SKM-1 (cell line): ENCODE data around the gene ARF3.
A peak's percentile ranks its signal among the peaks of the same experiment; 100 is the strongest.

ENCODE experiments used
- DNase-seq: peaks from one replicate; lab custom pipeline; 2025; ENCODE audit not compliant: unreplicated experiment; lab: John Stamatoyannopoulos, UW

ARF3 gene

GRCh38 chr12:48982397-48983080 lies 25.3 kb upstream of the ARF3 start:
- no peak for DNase-seq

DNA sequence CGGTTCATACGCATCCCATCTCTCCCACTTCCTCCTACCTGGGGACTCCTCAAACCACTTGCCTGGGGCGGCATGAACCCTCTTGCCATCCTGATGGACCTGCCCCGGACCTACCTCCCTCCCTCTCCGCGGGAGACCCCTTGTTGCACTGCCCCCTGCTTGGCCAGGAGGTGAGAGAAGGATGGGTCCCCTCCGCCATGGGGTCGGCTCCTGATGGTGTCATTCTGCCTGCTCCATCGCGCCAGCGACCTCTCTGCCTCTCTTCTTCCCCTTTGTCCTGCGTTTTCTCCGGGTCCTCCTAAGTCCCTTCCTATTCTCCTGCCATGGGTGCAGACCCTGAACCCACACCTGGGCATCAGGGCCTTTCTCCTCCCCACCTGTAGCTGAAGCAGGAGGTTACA lies 24.5 kb upstream of the ARF3 start:
- DNase-seq, result no peak

GRCh38 chr12:48980953-48981756 lies 23.9 kb upstream of the ARF3 start:
- no peak for DNase-seq

- DNase-seq, result no peak
Measured at GRCh38 chr12:48980389-48980952, 23.2 kb upstream of the ARF3 start.

- no peak for DNase-seq
Measured at GRCh38 chr12:48979602-48980388, 22.5 kb upstream of the ARF3 start.

DNA sequence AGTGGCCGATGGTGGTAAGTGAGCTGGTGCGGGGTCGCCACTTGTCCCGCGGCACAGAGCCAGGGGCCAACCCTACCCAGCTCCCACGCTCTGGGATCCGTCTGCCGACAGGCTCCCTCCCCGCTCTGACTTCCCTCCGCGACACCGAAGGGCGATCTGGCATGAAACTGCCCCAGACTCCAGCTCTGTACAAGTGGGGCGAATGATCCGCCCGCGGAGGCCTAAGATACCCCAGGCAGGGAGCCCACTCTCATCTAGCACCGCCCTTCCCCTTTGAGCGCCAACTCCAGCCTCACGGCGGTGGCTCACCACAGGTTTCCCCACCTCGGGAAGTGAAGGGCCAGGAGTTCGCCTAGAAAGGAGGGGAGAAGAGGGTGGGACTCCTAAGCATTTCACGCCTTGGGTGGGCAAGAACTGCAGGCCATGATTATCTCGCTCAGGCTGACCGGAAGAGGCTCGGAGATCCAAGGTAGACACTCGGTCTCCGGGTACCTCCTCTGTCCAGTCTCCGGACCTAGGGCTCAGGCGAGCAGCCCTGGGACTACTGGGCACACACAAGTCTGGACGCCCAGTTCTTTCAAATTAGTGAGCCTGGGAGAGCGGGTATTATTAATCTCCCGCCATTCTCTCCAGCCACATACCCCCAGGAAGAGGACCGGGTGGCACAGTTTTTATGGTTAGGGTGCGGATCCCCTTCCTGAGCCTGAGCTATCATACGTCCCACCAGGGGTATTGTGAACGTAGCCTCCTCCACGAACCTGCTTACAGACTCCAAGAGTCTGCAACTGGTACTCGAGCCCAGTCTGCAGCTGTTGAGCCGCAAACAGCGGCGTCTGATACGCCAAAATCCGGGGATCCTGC lies 21.7 kb upstream of the ARF3 start:
- no peak for DNase-seq

DNA sequence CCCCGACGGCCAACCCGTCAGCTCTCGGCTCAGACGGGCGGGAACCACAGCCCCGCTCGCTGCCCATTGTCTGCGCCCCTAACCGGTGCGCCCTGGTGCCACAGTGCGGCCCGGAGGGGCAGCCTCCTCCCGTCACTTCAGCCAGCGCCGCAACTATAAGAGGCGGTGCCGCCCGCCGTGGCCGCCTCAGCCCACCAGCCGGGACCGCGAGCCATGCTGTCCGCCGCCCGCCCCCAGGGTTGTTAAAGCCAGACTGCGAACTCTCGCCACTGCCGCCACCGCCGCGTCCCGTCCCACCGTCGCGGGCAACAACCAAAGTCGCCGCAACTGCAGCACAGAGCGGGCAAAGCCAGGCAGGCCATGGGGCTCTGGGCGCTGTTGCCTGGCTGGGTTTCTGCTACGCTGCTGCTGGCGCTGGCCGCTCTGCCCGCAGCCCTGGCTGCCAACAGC lies 21.0 kb upstream of the ARF3 start, which contains the start of gene WNT1:
TSS of gene WNT1 (plus strand) at position 32 of the 450 bp plus-strand sequence. CDS start at position 361, 329 bp downstream.
- DNase-seq, result no peak

GRCh38 chr12:48977290-48978281 lies 20.3 kb upstream of the ARF3 start:
- peak; percentile 21 for DNase-seq

DNA sequence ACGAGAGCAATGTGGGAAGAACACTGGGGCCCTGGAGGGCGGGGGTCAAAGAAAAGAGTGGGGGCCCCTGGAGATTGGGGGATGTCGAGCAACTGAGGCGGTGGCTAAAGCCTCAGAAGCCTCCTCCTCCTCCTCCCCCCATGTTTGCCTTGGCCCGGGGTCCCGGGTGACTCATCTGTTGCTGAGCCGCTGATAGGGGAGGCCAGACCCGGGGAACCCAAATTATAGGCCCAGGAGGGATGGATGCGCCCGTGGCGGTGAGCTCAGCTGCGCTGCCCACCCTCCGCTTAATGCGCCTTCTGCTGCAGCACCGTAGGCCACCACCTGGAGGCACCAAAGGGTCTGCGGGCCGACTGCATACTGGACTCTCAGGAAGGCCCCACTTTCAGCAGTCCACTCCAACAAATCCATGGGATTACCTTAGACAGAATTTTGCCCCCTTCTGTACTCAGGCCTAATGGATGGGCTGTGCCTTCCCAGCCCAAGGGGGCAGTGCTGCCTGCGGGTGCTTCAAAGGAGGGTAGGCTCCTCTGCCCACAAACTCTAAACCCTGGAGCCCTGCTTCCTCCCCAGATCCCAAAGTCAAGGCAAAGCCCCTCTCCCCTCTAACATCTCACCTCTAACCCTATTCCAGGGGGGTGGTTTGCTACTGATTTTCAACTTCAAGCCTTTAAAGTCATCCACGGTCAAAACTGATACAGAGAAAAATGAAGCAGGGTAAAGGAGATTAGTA lies 16.8 kb upstream of the ARF3 start:
- DNase-seq, result no peak

DNA sequence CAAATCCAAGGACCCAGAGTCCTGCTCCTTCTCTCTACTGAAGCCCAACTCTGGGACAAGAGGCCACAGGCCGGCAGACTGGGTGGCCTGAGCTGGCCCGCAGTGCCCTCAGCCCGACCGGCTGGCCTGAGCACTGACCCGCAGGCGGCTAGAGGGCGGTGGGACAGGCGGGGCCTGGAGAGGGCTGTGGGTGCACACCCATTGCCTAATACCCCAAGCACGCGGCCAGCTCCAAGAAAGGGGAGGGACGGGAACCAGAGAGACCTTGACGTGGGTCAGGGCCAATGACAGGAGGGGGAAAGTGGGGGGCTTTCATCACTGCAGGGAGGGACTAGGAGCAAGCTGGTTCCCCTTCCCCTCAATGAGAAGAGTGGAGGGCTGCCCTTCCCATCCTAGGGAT lies 16.2 kb upstream of the ARF3 start:
- DNase-seq, result no peak

- DNase-seq, result no peak
Measured at GRCh38 chr12:48972952-48973483, 15.7 kb upstream of the ARF3 start.

DNA sequence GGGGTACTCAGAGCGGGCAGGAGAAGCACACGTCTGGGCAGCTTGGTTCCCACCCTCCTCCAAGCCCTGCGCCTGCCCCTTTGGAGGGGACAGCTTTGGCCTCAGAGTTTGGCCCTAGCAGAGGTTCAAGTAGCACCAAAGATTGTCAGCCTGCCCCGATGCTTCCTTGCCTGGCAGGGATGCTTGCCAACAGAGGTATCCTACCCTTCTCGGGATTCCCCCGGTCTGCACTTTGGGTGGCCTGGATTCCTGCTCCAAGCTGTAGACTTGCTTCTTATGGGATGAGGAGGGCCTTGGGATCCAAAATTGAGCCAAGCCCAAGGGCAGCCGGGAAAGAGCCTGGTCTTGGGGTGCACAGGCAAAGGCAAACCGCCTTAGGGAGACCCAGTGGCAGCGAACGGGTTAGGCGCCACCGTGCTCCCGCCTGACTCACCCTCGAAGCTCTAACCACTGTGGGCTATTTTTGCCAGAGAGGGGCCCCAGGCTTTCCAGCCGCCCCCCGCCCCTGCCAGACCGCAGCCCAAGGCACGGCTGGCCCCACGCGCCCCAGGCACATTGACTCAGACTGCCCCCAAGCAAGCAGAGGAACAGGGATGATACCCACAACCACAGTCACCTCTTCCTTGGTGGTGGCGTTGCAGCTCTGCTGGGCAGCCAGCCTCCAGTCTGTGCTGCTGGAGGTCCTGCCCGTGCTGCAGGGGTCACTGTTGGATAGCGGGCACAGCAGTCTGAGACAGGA lies 15.1 kb upstream of the ARF3 start:
- peak; percentile 34 for DNase-seq

GRCh38 chr12:48970702-48971334 lies 13.5 kb upstream of the ARF3 start:
- no peak for DNase-seq

- DNase-seq, result no peak
Measured at GRCh38 chr12:48969833-48970701, 12.8 kb upstream of the ARF3 start.

DNA sequence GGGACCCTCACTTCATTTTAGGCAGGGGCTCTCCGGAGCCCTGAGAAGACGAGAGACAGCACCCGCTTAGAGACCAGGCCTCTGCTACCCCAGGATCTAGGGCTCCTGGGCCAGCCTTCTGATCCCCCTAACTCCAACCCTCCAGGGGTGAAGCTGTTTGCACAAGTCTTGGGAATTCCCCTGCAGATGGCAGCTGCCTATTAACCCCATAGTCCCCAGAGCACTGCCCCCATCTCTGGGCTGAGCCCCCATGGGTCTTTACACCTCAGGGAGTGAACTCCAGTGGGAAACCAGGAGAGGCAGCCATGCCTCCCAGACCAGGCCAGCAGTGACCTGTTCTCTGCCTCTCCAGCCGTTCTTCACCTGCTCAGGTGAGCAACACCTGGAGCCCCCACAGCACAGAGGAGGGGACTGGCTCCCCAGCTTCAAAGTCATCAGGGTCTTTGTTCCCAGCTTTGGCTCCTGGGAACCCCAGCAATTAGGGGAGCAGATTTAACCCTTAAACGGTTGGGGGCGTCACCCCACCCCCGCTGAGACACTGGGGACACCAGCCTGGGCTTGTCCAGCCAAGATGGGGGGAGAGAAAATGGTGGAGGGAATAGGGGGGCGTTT lies 12.0 kb upstream of the ARF3 start:
- DNase-seq, result no peak

GRCh38 chr12:48968467-48968866 lies 11.2 kb upstream of the ARF3 start:
- DNase-seq, result no peak
